ENCODE results near the gene TBC1D14.

The TBC1D14 gene

GRCh38 chr4:7021355-7021754 lies 111.7 kb downstream of the TBC1D14 start:
- Histone ChIP-seq H3K27me3 (ENCODE audit: insufficient read depth, low read length) (no peaks in the 10 kb centered on the region), H3K4me3 (ENCODE audit: low read length) (no peak overlapping the region), H3K9me3 (ENCODE audit: low read length) (no peaks in the 10 kb centered on the region), H2AFZ (ENCODE audit: low read depth, low read length) (no peak overlapping the region), H3K36me3 (ENCODE audit: insufficient read depth, low read length) (peaks cover 74% of the 10 kb centered on the region), H3K4me1 (ENCODE audit: insufficient read depth, low read length) (no peaks in the 10 kb centered on the region)

DNA sequence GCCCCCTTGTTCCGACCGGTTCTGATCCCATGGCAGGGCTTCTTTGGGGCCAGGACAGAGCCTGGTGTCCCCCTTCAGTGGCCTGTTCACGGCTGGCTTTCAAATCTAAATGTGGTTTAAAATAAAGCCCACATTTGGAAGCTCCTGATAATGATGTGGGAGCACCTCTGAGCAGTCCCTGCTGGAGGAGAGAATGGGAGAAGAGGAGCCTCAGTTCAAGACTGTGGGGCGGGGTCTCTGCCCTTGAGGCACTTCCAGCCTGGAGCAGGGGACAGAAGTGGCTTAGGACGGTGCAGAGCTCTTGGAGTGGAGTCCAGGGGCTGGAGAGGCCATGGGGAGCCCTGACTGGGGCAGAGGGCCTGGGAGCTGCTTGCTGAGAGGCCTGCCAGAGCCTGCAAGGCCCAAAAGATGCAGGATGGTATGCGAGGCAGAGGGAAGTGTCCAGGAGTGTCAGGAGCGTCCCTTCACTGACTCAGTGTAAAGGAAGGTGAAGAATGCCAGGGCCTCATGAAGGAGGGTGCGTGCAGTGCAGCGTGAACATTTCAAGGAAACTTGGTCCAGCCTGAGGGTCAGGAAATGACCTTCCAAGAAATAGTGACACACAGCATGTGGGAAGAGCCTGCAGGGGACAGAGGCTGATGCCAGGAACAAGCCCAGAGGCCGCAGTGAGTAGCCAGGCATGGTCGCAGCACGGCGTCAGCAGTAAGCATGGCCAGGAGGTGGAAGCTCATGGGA lies 112.5 kb downstream of the TBC1D14 start:
- peaks cover 77% of the 10 kb centered on the region for H3K36me3 ChIP-seq (ENCODE audit: insufficient read depth, low read length)
- no peaks in the 10 kb centered on the region for H3K9me3 ChIP-seq (ENCODE audit: low read length)
- H3K4me3 ChIP-seq (ENCODE audit: low read length): no peak overlapping the region
- H3K27me3 ChIP-seq (ENCODE audit: insufficient read depth, low read length): no peaks in the 10 kb centered on the region
- no peak overlapping the region for H2AFZ ChIP-seq (ENCODE audit: low read depth, low read length)
- H3K4me1 ChIP-seq (ENCODE audit: insufficient read depth, low read length): no peaks in the 10 kb centered on the region

DNA sequence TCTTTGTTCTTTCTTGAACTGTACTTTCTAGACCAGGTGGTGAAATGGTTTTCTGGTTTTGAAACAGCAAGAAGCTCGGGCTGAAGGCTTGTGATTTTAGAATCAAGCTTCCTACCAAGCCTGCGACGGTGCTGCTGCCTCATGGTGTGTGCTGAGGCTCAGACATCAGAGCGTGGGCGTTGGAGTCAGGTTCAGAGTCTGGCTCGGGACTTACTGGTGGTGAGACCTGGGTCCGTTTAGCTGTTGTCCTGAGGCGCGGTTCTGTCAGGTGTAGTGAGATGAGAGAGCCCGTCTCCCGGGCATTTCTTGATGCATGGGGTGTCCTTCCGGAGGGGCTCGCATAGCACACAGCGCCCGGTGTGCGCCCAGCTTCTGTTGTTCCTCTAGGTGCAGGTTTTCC lies 113.9 kb downstream of the TBC1D14 start:
- H3K36me3 ChIP-seq (ENCODE audit: insufficient read depth, low read length): peaks cover 74% of the 10 kb centered on the region
- H3K4me1 ChIP-seq (ENCODE audit: insufficient read depth, low read length): no peaks in the 10 kb centered on the region
- no peak overlapping the region for H2AFZ ChIP-seq (ENCODE audit: low read depth, low read length)
- H3K9me3 ChIP-seq (ENCODE audit: low read length): no peaks in the 10 kb centered on the region
- H3K27me3 ChIP-seq (ENCODE audit: insufficient read depth, low read length): no peaks in the 10 kb centered on the region
- H3K4me3 ChIP-seq (ENCODE audit: low read length): no peak overlapping the region

DNA sequence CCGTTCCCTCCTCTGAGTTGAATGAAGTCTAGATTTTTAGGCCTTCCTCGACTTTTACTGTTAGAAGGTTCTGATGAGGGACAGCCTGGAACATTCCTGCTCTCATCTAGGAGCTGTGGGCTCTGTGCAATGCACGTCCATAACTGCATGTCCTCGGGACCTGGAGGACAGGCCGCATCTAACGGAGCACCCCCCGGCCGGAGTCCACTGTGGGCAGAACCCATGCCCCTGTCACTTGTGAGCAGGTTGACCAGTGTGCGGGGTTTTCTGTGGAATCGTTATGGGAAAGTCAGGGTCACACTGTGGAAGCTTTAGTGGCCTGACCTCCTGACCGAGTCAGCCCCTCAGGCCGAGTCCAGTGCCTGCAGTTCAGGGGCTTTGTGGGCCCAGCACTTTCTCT lies 114.3 kb downstream of the TBC1D14 start:
- Histone ChIP-seq H3K27me3 (ENCODE audit: insufficient read depth, low read length) (no peaks in the 10 kb centered on the region), H3K36me3 (ENCODE audit: insufficient read depth, low read length) (peaks cover 77% of the 10 kb centered on the region), H2AFZ (ENCODE audit: low read depth, low read length) (no peak overlapping the region), H3K9me3 (ENCODE audit: low read length) (no peaks in the 10 kb centered on the region), H3K4me1 (ENCODE audit: insufficient read depth, low read length) (no peaks in the 10 kb centered on the region), H3K4me3 (ENCODE audit: low read length) (no peak overlapping the region)

- Histone ChIP-seq H3K9me3 (ENCODE audit: low read length) (no peaks in the 10 kb centered on the region), H3K36me3 (ENCODE audit: insufficient read depth, low read length) (peaks cover 78% of the 10 kb centered on the region), H2AFZ (ENCODE audit: low read depth, low read length) (no peak overlapping the region), H3K4me3 (ENCODE audit: low read length) (no peak overlapping the region), H3K4me1 (ENCODE audit: insufficient read depth, low read length) (no peaks in the 10 kb centered on the region), H3K27me3 (ENCODE audit: insufficient read depth, low read length) (no peaks in the 10 kb centered on the region)
These were observed 114.8 kb downstream of the TBC1D14 start for GRCh38 chr4:7024336-7024890.

GRCh38 chr4:7025040-7025602 lies 115.5 kb downstream of the TBC1D14 start:
- H3K4me3 ChIP-seq (ENCODE audit: low read length): no peak overlapping the region
- no peaks in the 10 kb centered on the region for H3K9me3 ChIP-seq (ENCODE audit: low read length)
- H3K36me3 ChIP-seq (ENCODE audit: insufficient read depth, low read length): peaks cover 80% of the 10 kb centered on the region
- no peaks in the 10 kb centered on the region for H3K4me1 ChIP-seq (ENCODE audit: insufficient read depth, low read length)
- H2AFZ ChIP-seq (ENCODE audit: low read depth, low read length): no peak overlapping the region
- H3K27me3 ChIP-seq (ENCODE audit: insufficient read depth, low read length): no peaks in the 10 kb centered on the region

- Histone ChIP-seq H3K27me3 (ENCODE audit: insufficient read depth, low read length) (no peaks in the 10 kb centered on the region), H3K9me3 (ENCODE audit: low read length) (no peaks in the 10 kb centered on the region), H3K4me3 (ENCODE audit: low read length) (no peak overlapping the region), H2AFZ (ENCODE audit: low read depth, low read length) (no peak overlapping the region), H3K4me1 (ENCODE audit: insufficient read depth, low read length) (no peaks in the 10 kb centered on the region), H3K36me3 (ENCODE audit: insufficient read depth, low read length) (peaks cover 81% of the 10 kb centered on the region)
These were observed 116.5 kb downstream of the TBC1D14 start for GRCh38 chr4:7026107-7026506.

DNA sequence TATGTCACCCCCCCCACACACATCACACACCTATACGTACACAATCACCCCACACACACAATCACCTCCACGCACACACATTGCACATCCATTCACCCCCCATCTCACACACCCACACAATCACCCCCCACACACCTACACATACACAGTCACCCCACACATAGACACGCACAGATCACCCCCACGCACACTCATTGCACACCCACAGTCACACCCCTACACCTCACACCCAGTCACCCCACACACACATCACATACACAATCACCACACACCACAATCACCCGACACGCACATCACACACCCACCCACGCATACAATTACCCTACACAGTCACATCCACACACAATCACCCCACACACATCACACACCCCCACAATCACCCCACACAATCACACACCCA lies 117.7 kb downstream of the TBC1D14 start:
- Histone ChIP-seq H3K27me3 (ENCODE audit: insufficient read depth, low read length) (no peaks in the 10 kb centered on the region), H3K4me1 (ENCODE audit: insufficient read depth, low read length) (no peaks in the 10 kb centered on the region), H3K36me3 (ENCODE audit: insufficient read depth, low read length) (peaks cover 83% of the 10 kb centered on the region), H2AFZ (ENCODE audit: low read depth, low read length) (no peak overlapping the region), H3K9me3 (ENCODE audit: low read length) (no peaks in the 10 kb centered on the region), H3K4me3 (ENCODE audit: low read length) (no peak overlapping the region)

DNA sequence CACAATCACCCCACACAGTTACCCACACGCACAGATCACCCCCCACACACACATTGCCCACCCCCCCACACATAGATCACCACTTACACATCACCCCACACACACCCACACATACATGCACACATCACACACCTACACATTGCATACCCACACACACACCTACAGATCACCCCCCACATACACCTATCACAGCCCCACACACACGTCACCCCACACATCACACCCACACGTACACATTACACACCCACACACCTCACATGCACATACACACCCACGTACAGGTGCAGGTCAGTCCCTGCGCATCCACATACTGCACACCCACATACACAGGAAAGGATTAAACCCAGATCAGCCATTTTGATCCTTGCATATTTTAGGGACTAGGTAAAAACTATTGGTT lies 118.3 kb downstream of the TBC1D14 start:
- H3K27me3 ChIP-seq (ENCODE audit: insufficient read depth, low read length): no peaks in the 10 kb centered on the region
- H3K36me3 ChIP-seq (ENCODE audit: insufficient read depth, low read length): peaks cover 82% of the 10 kb centered on the region
- H3K4me3 ChIP-seq (ENCODE audit: low read length): no peak overlapping the region
- H3K4me1 ChIP-seq (ENCODE audit: insufficient read depth, low read length): no peaks in the 10 kb centered on the region
- H2AFZ ChIP-seq (ENCODE audit: low read depth, low read length): no peak overlapping the region
- no peaks in the 10 kb centered on the region for H3K9me3 ChIP-seq (ENCODE audit: low read length)

- Histone ChIP-seq H3K4me1 (ENCODE audit: insufficient read depth, low read length) (peaks cover under 1% of the 10 kb centered on the region), H3K4me3 (ENCODE audit: low read length) (no peak overlapping the region), H3K9me3 (ENCODE audit: low read length) (no peaks in the 10 kb centered on the region), H2AFZ (ENCODE audit: low read depth, low read length) (no peak overlapping the region), H3K27me3 (ENCODE audit: insufficient read depth, low read length) (no peaks in the 10 kb centered on the region), H3K36me3 (ENCODE audit: insufficient read depth, low read length) (peaks cover 72% of the 10 kb centered on the region)
These were observed 119.6 kb downstream of the TBC1D14 start for GRCh38 chr4:7029212-7029611.

DNA sequence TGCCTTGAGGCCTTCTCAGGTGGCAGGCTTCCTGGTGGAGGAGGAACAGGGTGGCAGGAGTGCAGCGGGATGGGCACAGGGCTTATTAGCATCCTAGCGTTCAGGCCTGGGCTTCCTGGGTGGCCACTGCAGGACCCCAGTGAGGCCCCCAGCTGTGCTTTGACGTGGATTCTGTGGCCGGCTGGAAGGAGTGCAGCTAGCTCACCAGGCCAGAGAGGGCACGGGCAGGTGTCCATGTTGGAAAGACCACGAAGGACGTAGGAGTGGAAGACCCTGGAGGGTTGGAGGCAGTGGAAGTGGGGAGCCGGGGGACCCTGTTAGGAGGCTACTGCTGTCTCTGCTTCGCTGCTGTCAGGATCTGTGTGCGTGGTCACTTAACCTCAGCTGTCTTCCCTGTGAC lies 120.3 kb downstream of the TBC1D14 start:
- H3K4me3 ChIP-seq (ENCODE audit: low read length): no peak overlapping the region
- H2AFZ ChIP-seq (ENCODE audit: low read depth, low read length): no peak overlapping the region
- no peaks in the 10 kb centered on the region for H3K9me3 ChIP-seq (ENCODE audit: low read length)
- H3K36me3 ChIP-seq (ENCODE audit: insufficient read depth, low read length): peaks cover 65% of the 10 kb centered on the region
- peaks cover 6% of the 10 kb centered on the region for H3K4me1 ChIP-seq (ENCODE audit: insufficient read depth, low read length)
- no peaks in the 10 kb centered on the region for H3K27me3 ChIP-seq (ENCODE audit: insufficient read depth, low read length)

DNA sequence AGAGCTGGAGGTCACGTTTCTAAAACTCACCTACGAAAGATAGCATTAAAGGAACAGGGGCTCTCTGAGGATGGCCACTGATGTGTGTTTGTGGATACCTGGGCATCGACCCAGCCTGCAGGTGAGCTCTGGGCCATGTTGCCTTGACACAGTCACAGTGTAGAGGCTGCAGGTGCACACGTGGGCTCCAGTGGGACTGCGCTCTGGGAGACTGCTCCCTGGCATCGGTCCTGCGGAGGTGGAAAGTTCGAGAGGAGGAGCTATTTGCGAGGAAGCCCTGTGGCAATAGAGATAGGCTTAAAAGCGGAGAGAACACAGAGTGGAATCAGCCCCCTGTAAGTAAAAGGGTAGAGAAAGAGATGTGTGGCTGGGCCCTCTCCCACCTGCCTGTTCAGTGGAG lies 121.2 kb downstream of the TBC1D14 start:
- H3K9me3 ChIP-seq (ENCODE audit: low read length): no peaks in the 10 kb centered on the region
- peaks cover 6% of the 10 kb centered on the region for H3K4me1 ChIP-seq (ENCODE audit: insufficient read depth, low read length)
- H3K4me3 ChIP-seq (ENCODE audit: low read length): no peak overlapping the region
- peaks cover 56% of the 10 kb centered on the region for H3K36me3 ChIP-seq (ENCODE audit: insufficient read depth, low read length)
- no peaks in the 10 kb centered on the region for H3K27me3 ChIP-seq (ENCODE audit: insufficient read depth, low read length)
- H2AFZ ChIP-seq (ENCODE audit: low read depth, low read length): no peak overlapping the region

DNA sequence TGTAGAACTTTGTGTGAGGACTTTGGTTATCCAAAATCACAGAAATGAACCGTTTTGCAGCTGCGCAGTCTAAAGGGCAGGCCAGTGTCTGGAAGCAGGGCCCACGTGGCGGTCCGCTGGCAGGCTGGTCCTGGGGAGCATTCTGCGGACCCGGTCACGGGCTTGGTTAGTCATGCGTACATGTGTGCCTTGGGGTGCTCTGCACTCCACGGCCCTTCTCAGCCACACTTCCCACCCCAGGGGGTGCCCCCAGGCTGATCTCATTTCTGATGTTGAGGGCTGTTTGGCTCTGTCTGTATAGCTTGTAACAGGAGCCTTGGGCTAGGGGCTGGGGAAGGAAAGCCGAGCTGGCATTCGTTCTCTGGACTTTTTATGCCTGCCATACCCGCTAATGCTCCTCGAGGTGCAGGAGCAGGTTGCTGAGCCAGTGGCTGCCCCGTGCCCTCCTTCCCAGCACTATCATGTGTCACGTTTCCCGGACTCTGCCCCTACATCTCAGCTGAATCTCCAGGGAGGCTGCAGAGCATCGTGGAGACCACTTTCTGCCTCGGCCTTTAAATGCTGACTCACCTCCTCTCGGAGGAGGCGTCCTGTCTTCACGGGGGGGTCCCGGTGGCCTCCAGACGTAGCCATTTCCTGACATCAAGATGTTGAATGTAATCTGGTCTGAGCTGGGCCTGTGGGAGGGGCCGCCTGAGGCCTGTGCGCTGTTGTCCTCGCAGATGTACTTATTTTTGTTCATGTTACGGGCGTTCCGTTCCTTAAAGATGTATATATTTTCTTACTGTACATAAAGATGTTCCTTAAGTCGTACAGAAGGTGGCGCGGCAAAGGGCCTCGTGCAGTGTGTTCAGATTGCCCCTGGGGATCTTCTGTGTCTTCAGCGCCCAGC lies 122.2 kb downstream of the TBC1D14 start:
- no peak overlapping the region for H3K4me3 ChIP-seq (ENCODE audit: low read length)
- H3K27me3 ChIP-seq (ENCODE audit: insufficient read depth, low read length): no peaks in the 10 kb centered on the region
- H3K9me3 ChIP-seq (ENCODE audit: low read length): no peaks in the 10 kb centered on the region
- peaks cover 6% of the 10 kb centered on the region for H3K4me1 ChIP-seq (ENCODE audit: insufficient read depth, low read length)
- peaks cover 52% of the 10 kb centered on the region for H3K36me3 ChIP-seq (ENCODE audit: insufficient read depth, low read length)
- no peak overlapping the region for H2AFZ ChIP-seq (ENCODE audit: low read depth, low read length)

All from neuron (in vitro differentiated cells).